HCT116 (cell line): ENCODE measurements around the gene ROBO1. TPM values are rescaled to one million over a fixed set of nuclear protein-coding genes. Genes with fewer than 3 reads are reported as not detected.

Source experiments
- ATAC-seq: fragments of 200-7000 bp; cut with Tn5 transposase; 2 replicates; pipeline ENCODE4 v1.9.1; 2020; ENCODE audit warnings: mild to moderate bottlenecking, moderate library complexity
- BruUV-seq: library from RNA; stranded (reverse); fragments of 400-500 nt; replicated peaks from 2 replicates; lab custom pipeline; 2021; lab: Mats Ljungman, UMichigan
- CTCF ChIA-PET: fragments of 300-600 bp; sonication (Branson Sonifier 250); formaldehyde crosslinking; loops from one replicate; lab custom pipeline; 2021; ENCODE audit warnings: antibody characterized with exemption; lab: Charles Lee
- POLR2A ChIA-PET: fragments of 300-600, 350-600 bp; sonication (Branson Sonifier 250); formaldehyde crosslinking; loops from one replicate; lab custom pipeline; 2021; ENCODE audit warnings: antibody characterized with exemption; lab: Charles Lee
- RAD21 ChIA-PET, 2 experiments: fragments of 300-600 bp; sonication (Branson Sonifier 250); formaldehyde crosslinking; loops; one replicate each; lab custom pipeline; 2023; ENCODE audit warnings: low total read pairs in 2 of 2; ENCODE audit not compliant: uncharacterized antibody in 2 of 2, unreplicated experiment in 2 of 2, low non-redundant PET in 1 of 2; lab: Charles Lee
- DNase-seq: peaks from one replicate; pipeline ENCODE4 v3.0.0-alpha.2; 2010; ENCODE audit warnings: low read depth, low spot score
- H2AFZ ChIP-seq: fragments of 200-600 bp; shearing (Covaris generic), sonication (generic); 2 replicates; pipeline ENCODE4 v1.6.1; 2017; ENCODE audit warnings: low read depth, mixed run types, mixed read lengths, antibody characterized with exemption, low read length; ENCODE audit not compliant: poor library complexity, severe bottlenecking
- H3K27ac ChIP-seq: 2 replicates; pipeline ENCODE4 v1.5.1; 2012; ENCODE audit warnings: low read depth, low read length
- H3K27me3 ChIP-seq: fragments of 200-600 bp; sonication (generic); 2 replicates; pipeline ENCODE4 v1.6.1; 2016; ENCODE audit warnings: mixed run types, low read length, mixed read lengths; ENCODE audit not compliant: insufficient read depth
- H3K36me3 ChIP-seq, 2 experiments: fragments of 200-500 bp in 1 of 2; fragments of 200-600 bp in 1 of 2; sonication (Bioruptor generic) in 1 of 2; sonication (generic) in 1 of 2; 2 replicates each; pipeline versions ENCODE4 v1.5.1 to v1.6.1; 2014 to 2016; ENCODE audit warnings: low read length in 2 of 2, inconsistent platforms in 1 of 2, mixed read lengths in 1 of 2, mixed run types in 1 of 2; ENCODE audit not compliant: insufficient read depth in 2 of 2, control insufficient read depth in 1 of 2
- H3K4me1 ChIP-seq, 2 experiments: fragments of 200-600 bp in 1 of 2; sonication (generic) in 1 of 2; 2 replicates each; pipeline versions ENCODE4 v1.5.1 to v1.6.1; 2012 to 2017; ENCODE audit warnings: low read length in 2 of 2, inconsistent platforms in 1 of 2, mild to moderate bottlenecking in 1 of 2, mixed read lengths in 1 of 2, mixed run types in 1 of 2, moderate library complexity in 1 of 2; ENCODE audit not compliant: insufficient read depth in 2 of 2, control insufficient read depth in 1 of 2
- H3K4me2 ChIP-seq: fragments of 200-600 bp; sonication (generic); 2 replicates; pipeline ENCODE4 v1.6.1; 2017; ENCODE audit warnings: mixed run types, low read length, mixed read lengths
- H3K4me3 ChIP-seq, 2 experiments: fragments of 200-600 bp in 1 of 2; sonication (generic) in 1 of 2; replicated peaks in 1 of 2; 2 replicates each; pipeline ENCODE4 v1.5.1; 2011 to 2016; ENCODE audit warnings: low read length in 2 of 2, control low read depth in 1 of 2, low read depth in 1 of 2, mild to moderate bottlenecking in 1 of 2, mixed read lengths in 1 of 2, mixed run types in 1 of 2
- H3K79me2 ChIP-seq: fragments of 200-600 bp; sonication (generic); 2 replicates; pipeline ENCODE4 v1.6.1; 2017; ENCODE audit warnings: mild to moderate bottlenecking, mixed run types, low read length, moderate library complexity, mixed read lengths; ENCODE audit not compliant: insufficient read depth
- H3K9ac ChIP-seq: fragments of 200-600 bp; sonication (generic); 2 replicates; pipeline ENCODE4 v1.6.1; 2016; ENCODE audit warnings: low read length, mixed read lengths
- H3K9me2 ChIP-seq: fragments of 200-600 bp; sonication (generic), shearing (Covaris generic); 2 replicates; pipeline ENCODE4 v1.6.1; 2017; ENCODE audit warnings: mixed run types, mild to moderate bottlenecking, moderate library complexity; ENCODE audit not compliant: insufficient read depth
- H3K9me3 ChIP-seq, 2 experiments: fragments of 200-500 bp in 1 of 2; fragments of 200-600 bp in 1 of 2; sonication (Bioruptor generic) in 1 of 2; sonication (generic) in 1 of 2; 2 replicates each; pipeline ENCODE4 v1.6.1; 2014 to 2017; ENCODE audit warnings: low read length in 2 of 2, mixed read lengths in 2 of 2, inconsistent platforms in 1 of 2, low read depth in 1 of 2, mild to moderate bottlenecking in 1 of 2, mixed run types in 1 of 2, moderate library complexity in 1 of 2; ENCODE audit not compliant: control insufficient read depth in 1 of 2, insufficient read depth in 1 of 2
- H4K20me1 ChIP-seq: fragments of 200-600 bp; sonication (generic), shearing (Covaris generic); 2 replicates; pipeline ENCODE4 v1.6.1; 2017; ENCODE audit warnings: mixed run types, mild to moderate bottlenecking, moderate library complexity; ENCODE audit not compliant: insufficient read depth
- CBX3 ChIP-seq: IDR thresholded peaks from 2 replicates; pipeline ENCODE4 v1.6.1; 2012; ENCODE audit warnings: low read depth
- CEBPB ChIP-seq: IDR thresholded peaks from 2 replicates; pipeline ENCODE4 v1.6.1; 2012; ENCODE audit warnings: low read depth
- EGR1 ChIP-seq: IDR thresholded peaks from 2 replicates; pipeline ENCODE4 v1.6.1; 2012; ENCODE audit warnings: low read depth
- EZH2 ChIP-seq: fragments of 200-600 bp; sonication (generic); IDR thresholded peaks from 2 replicates; pipeline ENCODE4 v1.6.1; 2017; ENCODE audit warnings: antibody characterized with exemption, mixed run types
- FOSL1 ChIP-seq: IDR thresholded peaks from 2 replicates; pipeline ENCODE4 v1.6.1; 2012; ENCODE audit warnings: low read depth
- JUND ChIP-seq: IDR thresholded peaks from 2 replicates; pipeline ENCODE4 v1.6.1; 2012
- POLR2A ChIP-seq: IDR thresholded peaks from 2 replicates; pipeline ENCODE4 v1.7.0; 2011; ENCODE audit warnings: borderline replicate concordance; ENCODE audit not compliant: insufficient read depth, insufficient read length; ENCODE audit errors: extremely low read depth
- RAD21 ChIP-seq: IDR thresholded peaks from 2 replicates; pipeline ENCODE4 v1.6.1; 2012; ENCODE audit warnings: low read depth, mild to moderate bottlenecking
- SIN3A ChIP-seq: IDR thresholded peaks from 2 replicates; pipeline ENCODE4 v1.6.1; 2012; ENCODE audit warnings: low read depth
- SRF ChIP-seq: IDR thresholded peaks from 2 replicates; pipeline ENCODE4 v1.6.1; 2012; ENCODE audit warnings: low read depth
- ZNF274 ChIP-seq: fragments of 200-500 bp; sonication (Bioruptor generic); IDR thresholded peaks from 2 replicates; pipeline ENCODE4 v1.6.1; 2014; ENCODE audit warnings: mild to moderate bottlenecking, low read depth, low read length, inconsistent platforms
- intact Hi-C: fragments of 100-400 bp; cut with micrococcal nuclease; formaldehyde crosslinking; loops from 2 replicates; pipeline ENCODE4 v1.10.0; 2022
- total RNA-seq: library from RNA; stranded (reverse); gene quantifications from one replicate; pipeline ENCODE4 v1.2.1, GENCODE V29; 2021; ENCODE audit not compliant: unreplicated experiment
- TF ChIP-seq, protein P1 (sequence below): IDR thresholded peaks from 2 replicates; pipeline ENCODE4 v1.6.1; 2011; ENCODE audit warnings: mild to moderate bottlenecking, low read length, moderate library complexity; ENCODE audit not compliant: insufficient replicate concordance; ENCODE audit errors: extremely low read depth
- TF ChIP-seq, protein P2 (sequence below): IDR thresholded peaks from 2 replicates; pipeline ENCODE4 v1.6.1; 2012
- TF ChIP-seq, protein P3 (sequence below), 3 experiments: fragments of 200-600 bp in 1 of 3; sonication (generic) in 1 of 3; IDR thresholded peaks in 2 of 3; conservative IDR thresholded peaks in 1 of 3; 2 replicates each; pipeline ENCODE4 v1.5.1; 2012 to 2017; ENCODE audit warnings: low read depth in 2 of 3, low read length in 2 of 3, antibody characterized with exemption in 1 of 3, borderline replicate concordance in 1 of 3, control low read depth in 1 of 3, mild to moderate bottlenecking in 1 of 3, mixed read lengths in 1 of 3, mixed run types in 1 of 3, moderate library complexity in 1 of 3; ENCODE audit not compliant: insufficient read depth in 1 of 3

ROBO1 gene
- total RNA-seq, 1 experiment from 2014 or later = 0.27 TPM

DNA sequence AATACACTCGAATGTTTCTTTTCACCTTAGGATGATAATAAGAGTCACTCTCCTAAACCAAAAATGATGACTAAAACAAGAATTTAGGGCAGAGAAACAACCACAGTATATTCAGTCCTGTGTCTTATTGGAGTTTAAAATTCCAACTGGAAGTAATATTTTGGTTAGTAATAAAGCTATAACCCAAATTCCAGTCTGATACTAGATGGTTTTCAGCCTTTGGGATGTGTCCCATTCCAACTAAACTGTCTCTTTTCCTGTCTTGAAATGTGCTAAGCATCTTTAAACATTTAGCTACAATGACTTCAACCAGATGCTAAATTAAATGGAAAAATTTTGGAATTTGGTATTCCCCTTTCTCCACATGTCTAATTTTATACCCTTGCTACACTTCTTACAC is 510.0 kb downstream of the ROBO1 start:
- intact Hi-C loops = no loop called here
- RAD21 ChIA-PET = no interaction called here

DNA sequence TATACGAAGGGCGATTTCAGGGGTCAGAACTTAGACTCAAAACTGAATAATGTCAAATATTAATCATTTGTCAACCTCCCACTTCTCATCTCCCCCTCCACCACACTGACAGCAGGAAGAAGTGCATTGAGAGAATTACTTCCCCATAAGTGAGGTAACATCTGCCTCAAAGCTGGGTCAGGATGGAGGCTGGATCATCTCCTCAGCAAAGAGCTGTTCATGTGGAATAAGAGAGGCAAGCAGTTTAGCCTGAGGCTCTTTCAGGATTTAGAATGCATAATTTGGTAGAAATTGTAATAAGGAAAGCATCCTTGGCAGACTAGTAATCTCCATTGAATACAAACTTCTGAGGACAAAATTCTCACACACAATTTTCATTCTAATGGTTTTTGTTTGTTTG is 512.1 kb downstream of the ROBO1 start:
- Histone ChIP-seq H3K4me2 (no peak overlapping the region), H4K20me1 (no peaks in the 10 kb centered on the region), H3K79me2 (no peaks in the 10 kb centered on the region), H3K27ac (no peak overlapping the region), H3K4me1 (no peaks in the 10 kb centered on the region), H3K4me3 (no peak overlapping the region), H3K36me3 (no peaks in the 10 kb centered on the region), H3K9me2 (no peaks in the 10 kb centered on the region), H3K27me3 (no peaks in the 10 kb centered on the region), H2AFZ (no peak overlapping the region), H3K9me3 (peaks cover 23 to 31% of the 10 kb centered on the region in 2 experiments; a peak in 2 of 4 replicates), H3K9ac (no peak overlapping the region)
- ATAC-seq (no peak), DNase-seq (no peak)
- RAD21 ChIA-PET = no interaction called here
- intact Hi-C loops = no loop called here
- POLR2A ChIA-PET = no interaction called here
- no peak for TF ChIP-seq CEBPB
- no peak for TF ChIP-seq SIN3A
- TF ChIP-seq FOSL1 = no peak
- TF ChIP-seq POLR2A = no peak
- TF ChIP-seq SRF = no peak
- no peak for TF ChIP-seq RAD21
- TF ChIP-seq CBX3 = no peak
- TF ChIP-seq, protein P1, sequence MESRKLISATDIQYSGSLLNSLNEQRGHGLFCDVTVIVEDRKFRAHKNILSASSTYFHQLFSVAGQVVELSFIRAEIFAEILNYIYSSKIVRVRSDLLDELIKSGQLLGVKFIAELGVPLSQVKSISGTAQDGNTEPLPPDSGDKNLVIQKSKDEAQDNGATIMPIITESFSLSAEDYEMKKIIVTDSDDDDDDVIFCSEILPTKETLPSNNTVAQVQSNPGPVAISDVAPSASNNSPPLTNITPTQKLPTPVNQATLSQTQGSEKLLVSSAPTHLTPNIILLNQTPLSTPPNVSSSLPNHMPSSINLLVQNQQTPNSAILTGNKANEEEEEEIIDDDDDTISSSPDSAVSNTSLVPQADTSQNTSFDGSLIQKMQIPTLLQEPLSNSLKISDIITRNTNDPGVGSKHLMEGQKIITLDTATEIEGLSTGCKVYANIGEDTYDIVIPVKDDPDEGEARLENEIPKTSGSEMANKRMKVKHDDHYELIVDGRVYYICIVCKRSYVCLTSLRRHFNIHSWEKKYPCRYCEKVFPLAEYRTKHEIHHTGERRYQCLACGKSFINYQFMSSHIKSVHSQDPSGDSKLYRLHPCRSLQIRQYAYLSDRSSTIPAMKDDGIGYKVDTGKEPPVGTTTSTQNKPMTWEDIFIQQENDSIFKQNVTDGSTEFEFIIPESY = no peak
- no peak for TF ChIP-seq ZNF274
- no peak for TF ChIP-seq EGR1
- TF ChIP-seq EZH2 = no peak
- CTCF ChIA-PET = no interaction called here
- BruUV-seq = no TSS peak

More for the DNA sequence above, 510.0 kb downstream of the ROBO1 start:
- ChIA-PET CTCF (no interaction called here), POLR2A (no interaction called here)
- Histone ChIP-seq H3K27ac (no peak overlapping the region), H3K9me2 (no peaks in the 10 kb centered on the region), H2AFZ (no peak overlapping the region), H4K20me1 (no peaks in the 10 kb centered on the region), H3K4me1 (no peaks in the 10 kb centered on the region), H3K36me3 (no peaks in the 10 kb centered on the region), H3K79me2 (no peaks in the 10 kb centered on the region), H3K4me2 (no peak overlapping the region), H3K9ac (no peak overlapping the region), H3K9me3 (peaks cover 22 to 26% of the 10 kb centered on the region in 2 experiments; a peak in 2 of 4 replicates), H3K27me3 (no peaks in the 10 kb centered on the region), H3K4me3 (no peak overlapping the region)
- TF ChIP-seq, protein P2, sequence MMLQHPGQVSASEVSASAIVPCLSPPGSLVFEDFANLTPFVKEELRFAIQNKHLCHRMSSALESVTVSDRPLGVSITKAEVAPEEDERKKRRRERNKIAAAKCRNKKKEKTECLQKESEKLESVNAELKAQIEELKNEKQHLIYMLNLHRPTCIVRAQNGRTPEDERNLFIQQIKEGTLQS = no peak
- no peak for TF ChIP-seq JUND
- TF ChIP-seq, protein P3, sequence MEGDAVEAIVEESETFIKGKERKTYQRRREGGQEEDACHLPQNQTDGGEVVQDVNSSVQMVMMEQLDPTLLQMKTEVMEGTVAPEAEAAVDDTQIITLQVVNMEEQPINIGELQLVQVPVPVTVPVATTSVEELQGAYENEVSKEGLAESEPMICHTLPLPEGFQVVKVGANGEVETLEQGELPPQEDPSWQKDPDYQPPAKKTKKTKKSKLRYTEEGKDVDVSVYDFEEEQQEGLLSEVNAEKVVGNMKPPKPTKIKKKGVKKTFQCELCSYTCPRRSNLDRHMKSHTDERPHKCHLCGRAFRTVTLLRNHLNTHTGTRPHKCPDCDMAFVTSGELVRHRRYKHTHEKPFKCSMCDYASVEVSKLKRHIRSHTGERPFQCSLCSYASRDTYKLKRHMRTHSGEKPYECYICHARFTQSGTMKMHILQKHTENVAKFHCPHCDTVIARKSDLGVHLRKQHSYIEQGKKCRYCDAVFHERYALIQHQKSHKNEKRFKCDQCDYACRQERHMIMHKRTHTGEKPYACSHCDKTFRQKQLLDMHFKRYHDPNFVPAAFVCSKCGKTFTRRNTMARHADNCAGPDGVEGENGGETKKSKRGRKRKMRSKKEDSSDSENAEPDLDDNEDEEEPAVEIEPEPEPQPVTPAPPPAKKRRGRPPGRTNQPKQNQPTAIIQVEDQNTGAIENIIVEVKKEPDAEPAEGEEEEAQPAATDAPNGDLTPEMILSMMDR (IDR thresholded peaks at IDR 0.05 in 2 of 3, conservative IDR thresholded peaks at IDR 0.05 in 1 of 3; ENCODE audit: borderline replicate concordance in 1 of 3, insufficient read depth in 1 of 3, low read depth in 2 of 3, low read length in 2 of 3) = no peak
- no TSS peak for BruUV-seq
- DNase-seq (no peak), ATAC-seq (no peak)
